Erythroblast (primary cell): ENCODE measurements around the gene CREB5.

ENCODE experiments used
- GATA1 ChIP-seq: IDR thresholded peaks from 2 replicates; pipeline ENCODE4 v1.6.1; 2011; ENCODE audit warnings: low read depth, mild to moderate bottlenecking, control low read depth, low read length, moderate library complexity
- POLR2A ChIP-seq: IDR thresholded peaks from 2 replicates; pipeline ENCODE4 v1.6.1; 2011; ENCODE audit warnings: mild to moderate bottlenecking, low read length

GRCh38 chr7:28767356-28767755 lies 355.0 kb downstream of the CREB5 start:
- TF ChIP-seq POLR2A, result no peak
- no peak for TF ChIP-seq GATA1
